Stimulated activated CD4-positive, alpha-beta T cell treated with anti-CD3 and anti-CD28 coated beads, Interleukin-15, amount 100 ng/mL, for 24 hours (primary cell): Measurements from ENCODE around the gene KCP.

Source experiments
- DNase-seq: peaks from one replicate; pipeline ENCODE4 v3.0.0-alpha.2; 2020

KCP gene

GRCh38 chr7:128838109-128838779 lies 72.3 kb downstream of the KCP start:
- no peak for DNase-seq

DNA sequence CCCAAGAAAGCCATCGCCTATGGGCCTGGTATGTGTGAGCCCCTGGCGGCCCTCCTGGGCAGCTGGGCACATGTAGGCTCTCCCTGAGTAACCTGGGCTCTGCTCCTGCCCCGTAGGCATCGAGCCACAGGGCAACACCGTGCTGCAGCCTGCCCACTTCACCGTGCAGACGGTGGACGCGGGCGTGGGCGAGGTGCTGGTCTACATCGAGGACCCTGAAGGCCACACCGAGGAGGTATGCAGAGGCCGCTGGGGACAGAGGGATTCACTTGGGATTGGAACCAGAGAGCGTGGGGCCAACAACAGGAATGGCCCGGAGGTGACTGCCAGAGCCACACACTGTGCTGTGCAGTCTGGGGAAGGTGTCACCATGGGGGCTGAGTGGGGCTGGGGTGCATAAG lies 73.0 kb downstream of the KCP start:
- DNase-seq = no peak

DNA sequence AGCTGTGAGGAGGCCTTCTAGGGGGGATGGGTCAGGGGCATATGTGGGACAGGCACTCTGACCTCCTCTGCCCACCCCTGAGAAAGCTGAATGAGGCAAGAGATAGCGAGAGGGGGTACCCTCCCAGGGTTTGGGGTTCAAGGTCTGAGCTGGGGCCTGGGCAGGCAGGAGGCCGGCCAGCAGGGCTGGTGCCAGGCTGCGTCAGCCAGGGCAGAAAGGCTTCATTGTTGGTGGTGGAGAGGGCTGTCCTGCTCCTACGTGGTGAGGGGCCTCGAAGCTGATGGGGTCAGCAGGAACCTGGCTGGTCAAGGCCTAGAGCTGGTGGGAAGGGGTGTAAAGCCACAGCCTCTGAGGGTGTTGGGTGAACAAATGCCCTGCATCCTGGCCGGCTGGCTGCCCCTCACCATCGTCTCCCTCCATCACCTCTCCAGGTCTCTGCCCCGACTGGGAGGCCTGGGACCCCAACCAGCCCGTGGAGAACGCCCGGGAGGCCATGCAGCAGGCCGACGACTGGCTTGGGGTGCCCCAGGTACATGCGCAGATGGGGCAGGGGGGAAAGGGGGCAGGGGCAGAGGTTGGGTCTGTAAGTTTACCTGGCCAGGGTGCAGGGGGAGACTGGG lies 73.7 kb downstream of the KCP start:
- no peak for DNase-seq

DNA sequence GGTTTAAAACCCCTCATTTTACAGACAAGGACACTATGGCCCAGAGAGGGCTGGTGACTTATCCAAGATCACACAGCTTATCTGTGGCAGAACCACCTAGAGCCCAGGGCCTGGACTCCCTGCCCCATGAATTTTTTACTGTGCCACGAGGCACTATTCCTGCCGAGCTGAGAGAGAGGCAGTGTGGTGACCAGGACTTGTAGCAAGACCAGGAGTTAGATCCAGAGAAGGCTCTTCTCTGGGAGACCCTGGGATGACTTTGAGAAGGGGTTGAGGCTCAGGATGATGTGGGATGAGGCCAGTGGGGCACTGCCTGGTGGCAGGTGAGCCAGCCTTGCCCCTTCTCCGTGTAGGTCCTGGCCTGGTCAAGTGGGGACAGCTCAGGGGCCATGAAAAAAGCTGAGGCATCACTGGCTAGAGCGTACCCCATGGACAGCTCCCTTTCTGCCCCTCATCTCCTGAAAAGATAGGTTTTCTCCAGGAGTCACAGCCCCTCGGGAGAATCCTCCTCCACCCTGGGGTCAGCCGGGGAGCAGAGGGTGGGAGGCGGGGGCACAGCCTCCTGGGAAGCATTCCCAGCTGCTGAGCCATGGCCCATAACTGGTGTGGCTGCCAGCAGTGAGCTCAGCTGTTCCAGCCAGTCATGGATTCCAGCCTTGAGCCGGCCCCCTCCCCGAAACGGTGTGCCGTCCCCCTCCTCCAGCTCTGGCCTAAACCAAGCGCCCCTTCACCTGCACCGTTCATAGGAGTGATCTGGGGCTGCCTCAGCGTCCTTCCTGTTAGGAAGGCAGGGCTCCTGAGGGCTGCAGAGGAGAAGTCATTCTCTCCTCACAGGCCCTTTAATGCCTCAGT lies 74.5 kb downstream of the KCP start:
- no peak for DNase-seq

DNA sequence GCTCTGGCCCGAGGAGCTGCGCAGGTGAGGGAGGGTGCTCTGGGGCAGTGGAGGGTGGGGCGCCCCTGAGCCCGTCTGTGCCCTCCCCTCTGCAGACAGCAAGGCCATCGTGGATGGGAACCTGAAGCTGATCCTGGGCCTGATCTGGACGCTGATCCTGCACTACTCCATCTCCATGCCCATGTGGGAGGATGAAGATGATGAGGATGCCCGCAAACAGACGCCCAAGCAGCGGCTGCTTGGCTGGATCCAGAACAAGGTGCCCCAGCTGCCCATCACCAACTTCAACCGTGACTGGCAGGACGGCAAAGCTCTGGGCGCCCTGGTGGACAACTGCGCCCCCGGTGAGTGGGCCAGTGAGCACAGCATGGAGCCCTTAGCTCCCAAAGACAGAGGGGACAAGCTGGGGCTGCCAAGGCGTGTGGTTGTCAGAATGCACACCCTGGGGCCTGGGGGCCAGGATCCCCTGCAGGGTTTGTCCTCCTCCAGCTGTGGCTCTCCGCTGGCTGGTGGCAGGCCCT lies 75.2 kb downstream of the KCP start:
- no peak for DNase-seq

- DNase-seq = no peak
These were observed 76.6 kb downstream of the KCP start for GRCh38 chr7:128833946-128834325.

DNA sequence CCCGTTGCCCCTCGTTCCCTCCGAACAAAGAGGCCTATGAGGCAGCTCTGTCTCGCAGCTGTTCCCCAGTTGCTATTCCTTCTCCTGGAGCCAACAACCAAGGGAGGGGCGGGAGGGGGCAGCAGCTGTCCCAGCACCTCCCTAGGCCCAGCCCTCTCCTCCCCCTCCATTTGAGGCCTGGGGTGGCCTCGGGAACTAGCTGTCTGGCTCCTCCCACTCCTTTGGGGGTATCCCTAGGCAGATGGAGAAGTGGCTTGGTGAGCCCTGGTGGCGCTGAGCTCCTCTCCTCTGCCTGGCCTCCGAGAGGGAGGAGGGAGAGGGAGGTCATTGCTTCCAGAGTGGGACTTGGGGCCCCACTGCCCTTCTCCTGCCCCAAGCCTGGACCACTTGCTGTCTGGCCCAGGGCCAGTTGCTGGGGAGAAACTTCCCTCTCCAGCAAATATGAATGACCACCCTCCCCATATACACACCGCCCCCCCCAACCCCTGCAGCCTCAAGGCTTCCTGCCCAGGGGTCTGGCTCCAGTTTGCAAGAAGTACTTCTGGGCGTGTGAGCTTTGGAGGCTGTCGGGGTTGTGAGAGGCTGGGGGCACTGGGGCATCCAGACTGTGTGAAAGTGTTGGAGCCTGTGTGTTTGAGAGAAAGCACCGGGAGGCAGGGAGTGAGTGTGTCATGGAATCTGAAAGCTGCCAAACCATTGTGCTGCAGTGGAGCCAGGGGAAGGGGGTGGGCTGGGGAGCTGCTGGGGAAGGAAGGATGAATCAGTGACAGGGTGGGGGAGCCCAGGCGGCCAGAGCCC lies 77.2 kb downstream of the KCP start:
- no peak for DNase-seq

DNA sequence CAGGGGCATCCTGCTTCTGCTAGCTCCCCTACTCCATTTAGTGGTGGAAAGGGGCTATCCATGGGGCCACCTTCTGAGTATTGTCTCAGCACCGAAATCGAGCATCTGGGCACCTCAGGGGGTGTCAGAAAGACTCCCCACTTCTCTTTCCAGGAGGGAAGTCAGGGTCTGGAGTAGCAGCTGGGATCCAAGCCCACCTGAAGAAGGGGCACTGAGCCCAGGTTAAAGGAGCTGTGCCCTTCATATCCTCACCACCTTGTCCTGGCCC lies 77.7 kb downstream of the KCP start:
- no peak for DNase-seq

DNA sequence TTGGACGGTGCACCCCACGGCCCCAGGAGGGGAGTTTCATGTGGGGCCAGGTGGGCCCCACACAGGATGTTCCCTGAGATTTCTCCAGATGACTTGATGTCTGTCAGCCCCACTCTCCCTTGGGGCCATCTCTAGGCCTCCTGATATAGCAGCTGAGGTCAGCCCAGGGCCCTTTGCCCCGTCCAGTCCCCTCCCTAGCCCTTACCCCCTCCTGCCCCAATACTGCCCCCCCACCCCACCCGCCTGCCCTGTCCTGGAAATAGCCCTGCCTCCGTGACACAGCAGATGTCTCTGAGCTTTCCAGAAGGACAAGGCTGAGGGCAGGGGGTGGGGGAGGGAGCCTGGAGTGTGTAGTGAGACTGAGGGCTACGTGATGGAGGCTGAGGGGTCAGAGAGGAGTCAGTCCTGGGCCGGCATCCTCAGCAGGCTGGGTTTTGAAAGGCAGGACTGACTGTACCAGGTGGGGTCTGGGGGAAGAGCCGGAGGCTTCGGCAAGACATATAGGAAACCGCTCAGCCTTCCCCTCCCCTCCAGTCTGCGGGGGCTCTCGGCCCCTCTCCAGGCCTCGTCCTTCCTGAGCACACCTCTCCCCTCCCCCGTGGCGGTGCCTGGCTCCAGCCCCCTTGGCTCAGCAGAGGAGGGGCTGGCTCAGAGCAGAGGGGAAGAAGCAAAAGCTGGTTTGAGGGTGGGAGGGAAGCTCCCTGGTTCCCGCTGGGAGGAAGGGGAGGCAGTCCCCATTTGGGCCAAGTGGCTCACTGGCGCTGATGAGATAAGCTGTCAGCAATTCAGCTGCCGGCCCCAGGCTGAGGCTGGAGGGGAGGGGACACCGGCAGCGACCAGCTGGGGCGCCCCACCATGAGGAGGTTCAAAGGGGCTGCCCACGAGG lies 78.3 kb downstream of the KCP start:
- DNase-seq = no peak

- DNase-seq = peak; percentile 26
These were observed 79.1 kb downstream of the KCP start for GRCh38 chr7:128831178-128831993.

DNA sequence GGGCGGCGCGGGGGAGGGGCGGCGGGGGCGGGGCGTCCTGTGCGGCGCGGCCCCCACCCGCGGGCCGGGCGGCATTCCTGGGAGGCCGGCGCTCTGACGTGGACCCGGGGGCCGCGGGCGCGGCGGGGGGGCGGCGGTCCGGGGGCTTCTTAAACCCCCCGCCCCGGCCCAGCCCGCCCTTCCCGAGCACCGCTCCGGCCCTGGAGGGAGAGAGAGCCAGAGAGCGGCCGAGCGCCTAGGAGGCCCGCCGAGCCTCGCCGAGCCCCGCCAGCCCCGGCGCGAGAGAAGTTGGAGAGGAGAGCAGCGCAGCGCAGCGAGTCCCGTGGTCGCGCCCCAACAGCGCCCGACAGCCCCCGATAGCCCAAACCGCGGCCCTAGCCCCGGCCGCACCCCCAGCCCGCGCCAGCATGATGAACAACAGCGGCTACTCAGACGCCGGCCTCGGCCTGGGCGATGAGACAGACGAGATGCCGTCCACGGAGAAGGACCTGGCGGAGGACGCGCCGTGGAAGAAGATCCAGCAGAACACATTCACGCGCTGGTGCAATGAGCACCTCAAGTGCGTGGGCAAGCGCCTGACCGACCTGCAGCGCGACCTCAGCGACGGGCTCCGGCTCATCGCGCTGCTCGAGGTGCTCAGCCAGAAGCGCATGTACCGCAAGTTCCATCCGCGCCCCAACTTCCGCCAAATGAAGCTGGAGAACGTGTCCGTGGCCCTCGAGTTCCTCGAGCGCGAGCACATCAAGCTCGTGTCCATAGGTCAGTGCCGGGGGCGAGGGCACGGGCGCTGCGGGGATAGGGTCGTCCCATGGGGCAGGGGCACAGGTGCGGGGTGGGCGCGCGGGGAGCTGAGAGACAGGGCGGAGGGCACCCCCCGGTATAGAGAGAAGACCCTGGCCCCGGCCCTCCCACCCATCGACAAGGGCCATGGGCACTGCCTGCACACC lies 80.0 kb downstream of the KCP start, which contains the start of gene FLNC:
TSS of gene FLNC (plus strand) at position 176 of the 947 bp plus-strand sequence. CDS start at position 408, 232 bp downstream.
- DNase-seq = peak; percentile 56

- DNase-seq = no peak
These were observed 80.9 kb downstream of the KCP start for GRCh38 chr7:128829391-128830166.

DNA sequence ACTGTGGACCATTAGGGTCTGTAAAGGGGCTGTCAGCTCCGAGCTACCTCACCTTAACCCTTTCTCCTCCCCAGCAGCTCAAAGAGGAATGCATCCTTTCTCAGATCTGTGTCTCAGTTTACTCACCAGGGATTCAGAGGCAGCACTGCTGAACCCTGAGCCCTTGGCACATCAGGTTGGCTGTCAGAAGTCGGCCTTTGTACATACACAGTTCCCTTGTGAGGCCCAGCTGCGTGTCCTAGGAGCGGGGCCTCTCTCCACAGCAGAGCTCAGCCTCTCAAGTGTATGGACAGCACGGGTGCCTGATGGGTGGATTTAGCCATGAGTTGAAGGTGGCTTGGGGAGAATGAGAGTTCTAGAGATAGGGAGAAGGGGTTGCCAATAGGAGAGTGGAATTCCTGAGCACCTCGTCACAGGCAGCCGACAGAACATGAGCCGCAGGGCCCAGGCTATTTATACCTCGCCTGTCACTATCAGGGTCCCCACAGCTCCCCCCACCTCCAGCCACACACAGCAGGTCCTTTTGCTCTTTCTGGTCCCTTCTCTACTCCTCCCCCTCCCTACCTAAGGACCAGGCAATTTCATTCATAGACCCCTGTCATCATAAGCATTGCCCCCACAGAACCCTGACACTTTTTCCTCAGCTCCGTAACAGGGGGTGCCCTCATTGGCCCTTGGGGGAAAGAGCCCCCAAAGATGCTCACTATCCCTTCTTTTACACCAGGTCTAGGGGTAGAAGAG lies 82.4 kb downstream of the KCP start:
- DNase-seq = no peak

DNA sequence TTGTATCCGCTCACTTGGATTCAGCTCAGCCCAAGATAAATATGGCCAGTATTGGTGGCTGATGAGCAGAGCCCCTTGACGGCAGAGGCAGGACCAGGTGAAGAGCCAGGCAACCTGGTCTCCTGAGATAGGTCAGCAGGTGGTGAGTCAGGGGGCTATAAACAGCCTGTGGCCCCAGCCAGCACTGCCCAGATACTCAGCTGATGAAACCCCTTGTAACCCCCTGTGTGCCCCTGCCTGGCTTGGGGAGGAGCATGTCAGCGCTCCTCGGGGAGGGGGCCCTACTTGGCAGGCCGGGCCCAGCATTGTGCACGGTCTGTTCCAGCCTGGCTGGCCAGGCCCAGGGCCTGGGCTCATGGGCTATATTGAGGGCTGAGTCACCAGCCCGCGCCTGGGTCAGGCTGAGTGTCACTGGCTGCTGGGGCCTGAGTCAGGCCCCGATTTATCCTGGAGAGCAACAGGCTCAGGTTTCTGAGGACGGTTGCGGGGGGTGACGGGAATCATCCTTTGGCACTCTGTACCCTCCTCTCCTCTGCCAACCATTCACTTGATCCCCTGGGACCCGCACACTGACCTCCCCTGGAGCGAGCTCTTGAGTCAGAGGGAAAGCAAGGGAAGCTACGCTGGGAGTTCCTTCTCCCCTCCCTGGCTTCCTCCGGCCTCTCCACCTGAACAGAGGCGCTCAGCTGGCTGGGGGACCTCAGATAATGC lies 83.1 kb downstream of the KCP start:
- no peak for DNase-seq

DNA sequence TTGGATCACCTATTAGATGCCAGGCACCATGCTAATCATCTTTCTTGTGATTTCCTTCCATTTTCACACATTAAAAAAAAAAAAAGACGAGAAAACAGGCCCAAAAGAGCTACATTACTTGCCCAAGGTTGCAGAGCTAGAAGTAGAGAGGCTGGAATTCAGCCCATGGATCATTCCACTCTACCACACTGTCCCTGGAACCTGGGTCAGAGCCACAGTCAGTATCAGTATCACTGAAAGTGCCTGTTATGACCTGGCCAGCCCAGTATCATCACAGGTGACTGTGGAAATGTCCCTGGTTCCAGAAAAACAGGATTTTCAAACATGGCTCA lies 83.6 kb downstream of the KCP start:
- no peak for DNase-seq
